Keratinocyte (primary cell): ENCODE results near the gene JAZF1. TPM values are rescaled to one million over a fixed set of nuclear protein-coding genes. Genes with fewer than 3 reads are reported as not detected.

Experiments used
- DNase-seq: peaks from one replicate; pipeline ENCODE4 v3.0.0-alpha.2; 2011; ENCODE audit warnings: low read depth, missing footprints, low spot score
- FAIRE-seq: peaks from 2 replicates; lab custom pipeline; 2011; peaks lifted over from hg19 to GRCh38; lab: Jason Lieb, UNC
- H2AFZ ChIP-seq: 2 replicates; pipeline ENCODE4 v1.6.0; 2012; ENCODE audit warnings: low read length, control low read depth, inconsistent platforms; ENCODE audit not compliant: control insufficient read depth
- H3K27ac ChIP-seq: 2 replicates; pipeline ENCODE4 v1.5.1; 2011; ENCODE audit warnings: low read length; ENCODE audit not compliant: control insufficient read depth, insufficient read depth
- H3K27me3 ChIP-seq: 3 replicates; pipeline ENCODE4 v1.6.0; 2011; ENCODE audit warnings: low read length; ENCODE audit not compliant: control insufficient read depth, insufficient read depth; ENCODE audit errors: extremely low read depth
- H3K36me3 ChIP-seq, 2 experiments: 2 replicates in 1 of 2; 3 replicates in 1 of 2; pipeline ENCODE4 v1.5.1; 2011; ENCODE audit warnings: low read length in 2 of 2, mild to moderate bottlenecking in 1 of 2; ENCODE audit not compliant: control insufficient read depth in 2 of 2, insufficient read depth in 2 of 2; ENCODE audit errors: extremely low read depth in 1 of 2
- H3K4me1 ChIP-seq: 3 replicates; pipeline ENCODE4 v1.5.1; 2011; ENCODE audit warnings: low read length; ENCODE audit not compliant: control insufficient read depth, insufficient read depth; ENCODE audit errors: extremely low read depth
- H3K4me2 ChIP-seq: 3 replicates; pipeline ENCODE4 v1.6.0; 2011; ENCODE audit warnings: low read depth, low read length; ENCODE audit not compliant: control insufficient read depth, insufficient read depth; ENCODE audit errors: extremely low read depth
- H3K4me3 ChIP-seq, 3 experiments: fragments of 200-600 bp in 1 of 3; sonication (generic) in 1 of 3; 2 replicates in 2 of 3; 3 replicates in 1 of 3; pipeline ENCODE4 v1.5.1; 2011 to 2016; ENCODE audit warnings: low read length in 3 of 3, mild to moderate bottlenecking in 3 of 3, control low read depth in 2 of 3, inconsistent platforms in 1 of 3, low read depth in 1 of 3, mixed read lengths in 1 of 3, mixed run types in 1 of 3, moderate library complexity in 1 of 3; ENCODE audit not compliant: control insufficient read depth in 2 of 3, insufficient read depth in 2 of 3; ENCODE audit errors: extremely low read depth in 1 of 3
- H3K79me2 ChIP-seq: 2 replicates; pipeline ENCODE4 v1.6.0; 2012; ENCODE audit warnings: low read length; ENCODE audit not compliant: control insufficient read depth, insufficient read depth
- H3K9ac ChIP-seq: 3 replicates; pipeline ENCODE4 v1.6.0; 2011; ENCODE audit warnings: low read length; ENCODE audit not compliant: control insufficient read depth, insufficient read depth; ENCODE audit errors: extremely low read depth
- H3K9me1 ChIP-seq: 3 replicates; pipeline ENCODE4 v1.6.0; 2011; ENCODE audit warnings: low read length; ENCODE audit not compliant: control insufficient read depth, insufficient read depth; ENCODE audit errors: extremely low read depth
- H3K9me3 ChIP-seq: 2 replicates; pipeline ENCODE4 v1.5.1; 2012; ENCODE audit warnings: low read depth, low read length; ENCODE audit not compliant: control insufficient read depth
- H4K20me1 ChIP-seq: 3 replicates; pipeline ENCODE4 v1.6.0; 2011; ENCODE audit warnings: low read length; ENCODE audit not compliant: control insufficient read depth, insufficient read depth; ENCODE audit errors: extremely low read depth
- EZH2 ChIP-seq: IDR thresholded peaks from one replicate; pipeline ENCODE4 v1.6.1; 2012; ENCODE audit warnings: inconsistent platforms, mild to moderate bottlenecking, low read length, moderate library complexity
- dilution Hi-C: fragments of 300-500 bp; cut with MboI; formaldehyde crosslinking; loops from one replicate; pipeline ENCODE4 v1.7.0; 2020; ENCODE audit warnings: low sequenced_read_pairs; ENCODE audit not compliant: extremely low pct_ligation_motif_present
- polyA plus RNA-seq, 5 experiments: library from polyadenylated mRNA; depleted of rRNA in 3 of 5; stranded (reverse) in 3 of 5; stranded (forward) in 1 of 5; unstranded in 1 of 5; fragments of >200 nt; gene quantifications; 1 replicate in 1 of 5; 2 replicates in 3 of 5; 3 replicates in 1 of 5; pipeline versions ENCODE4 v1.2.1 to v1.2.3, GENCODE V29; 2011 to 2012; ENCODE audit warnings: missing spikeins in 2 of 5, low read depth in 1 of 5, low replicate concordance in 1 of 5
- TF ChIP-seq, protein P1 (sequence below), 3 experiments: IDR thresholded peaks in 1 of 3; conservative IDR thresholded peaks in 1 of 3; optimal IDR thresholded peaks in 1 of 3; 2 replicates in 2 of 3; 3 replicates in 1 of 3; pipeline versions ENCODE3 to v1.5.1; 2011; ENCODE audit warnings: low read length in 3 of 3, mild to moderate bottlenecking in 3 of 3, moderate library complexity in 2 of 3, control low read depth in 1 of 3, inconsistent platforms in 1 of 3; ENCODE audit not compliant: insufficient read depth in 2 of 3; ENCODE audit errors: extremely low read depth in 1 of 3

The JAZF1 gene
- polyA plus RNA-seq, 1 donor (not counting 4 experiments of a cell fraction or from before 2014, with no cell fraction given): 2.5 TPM

DNA sequence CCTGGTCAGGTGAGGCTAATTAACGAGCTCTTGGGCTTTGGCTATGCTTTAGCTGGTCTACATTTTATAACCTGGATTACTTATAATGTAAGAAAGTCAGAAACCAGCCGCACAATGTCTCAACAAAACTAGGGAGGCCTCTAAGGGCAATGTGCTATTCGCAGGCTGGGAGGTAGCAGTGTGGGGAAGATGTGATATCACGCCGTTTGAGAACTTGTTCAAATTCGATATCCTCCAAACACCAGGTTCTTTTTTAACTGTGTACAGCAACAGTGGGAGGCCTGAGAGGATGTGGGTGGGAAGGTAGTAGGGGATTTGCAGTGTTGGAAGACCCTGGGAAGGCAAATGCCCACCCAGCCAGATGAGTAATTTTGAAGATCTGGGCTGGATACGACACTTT, 184.5 kb downstream of the JAZF1 start:
- FAIRE-seq: no peak
- H3K4me2 ChIP-seq: no peak overlapping the region
- H3K4me1 ChIP-seq: no peaks in the 10 kb centered on the region
- no peak for DNase-seq
- no peak overlapping the region for H3K9ac ChIP-seq
- dilution Hi-C loops: no loop called here
- H4K20me1 ChIP-seq: no peaks in the 10 kb centered on the region
- no peaks in the 10 kb centered on the region for H3K36me3 ChIP-seq
- no peaks in the 10 kb centered on the region for H3K27me3 ChIP-seq
- no peaks in the 10 kb centered on the region for H3K9me1 ChIP-seq
- TF ChIP-seq EZH2: no peak
- TF ChIP-seq, protein P1, sequence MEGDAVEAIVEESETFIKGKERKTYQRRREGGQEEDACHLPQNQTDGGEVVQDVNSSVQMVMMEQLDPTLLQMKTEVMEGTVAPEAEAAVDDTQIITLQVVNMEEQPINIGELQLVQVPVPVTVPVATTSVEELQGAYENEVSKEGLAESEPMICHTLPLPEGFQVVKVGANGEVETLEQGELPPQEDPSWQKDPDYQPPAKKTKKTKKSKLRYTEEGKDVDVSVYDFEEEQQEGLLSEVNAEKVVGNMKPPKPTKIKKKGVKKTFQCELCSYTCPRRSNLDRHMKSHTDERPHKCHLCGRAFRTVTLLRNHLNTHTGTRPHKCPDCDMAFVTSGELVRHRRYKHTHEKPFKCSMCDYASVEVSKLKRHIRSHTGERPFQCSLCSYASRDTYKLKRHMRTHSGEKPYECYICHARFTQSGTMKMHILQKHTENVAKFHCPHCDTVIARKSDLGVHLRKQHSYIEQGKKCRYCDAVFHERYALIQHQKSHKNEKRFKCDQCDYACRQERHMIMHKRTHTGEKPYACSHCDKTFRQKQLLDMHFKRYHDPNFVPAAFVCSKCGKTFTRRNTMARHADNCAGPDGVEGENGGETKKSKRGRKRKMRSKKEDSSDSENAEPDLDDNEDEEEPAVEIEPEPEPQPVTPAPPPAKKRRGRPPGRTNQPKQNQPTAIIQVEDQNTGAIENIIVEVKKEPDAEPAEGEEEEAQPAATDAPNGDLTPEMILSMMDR (optimal IDR thresholded peaks at IDR 0.05 in 1 of 3, IDR thresholded peaks at IDR 0.05 in 1 of 3, conservative IDR thresholded peaks at IDR 0.05 in 1 of 3; ENCODE audit: extremely low read depth in 1 of 3, insufficient read depth in 2 of 3, low read length in 3 of 3): no peak
- no peak overlapping the region for H2AFZ ChIP-seq
- no peaks in the 10 kb centered on the region for H3K79me2 ChIP-seq
- no peak overlapping the region for H3K27ac ChIP-seq
- H3K9me3 ChIP-seq: no peaks in the 10 kb centered on the region
- no peak overlapping the region for H3K4me3 ChIP-seq

DNA sequence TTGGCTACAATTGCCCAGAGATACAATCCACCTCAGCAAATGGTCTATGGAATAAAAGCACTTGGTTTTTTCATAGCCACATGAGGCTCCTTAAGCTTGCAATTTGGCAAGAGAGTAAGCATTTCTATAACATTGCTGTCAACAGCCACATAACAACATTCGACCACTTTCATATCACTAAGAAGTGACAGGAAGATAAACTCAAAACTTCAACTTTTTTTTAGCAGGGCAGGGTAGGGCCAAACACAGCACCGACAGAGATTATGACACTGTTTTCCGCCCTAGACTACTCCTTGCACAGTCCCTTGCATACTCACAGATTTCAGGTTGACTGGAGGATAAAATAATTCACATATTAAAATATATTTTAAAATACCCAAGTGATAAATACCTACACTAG, 185.4 kb downstream of the JAZF1 start:
- no peaks in the 10 kb centered on the region for H3K9me3 ChIP-seq
- no peak overlapping the region for H3K27ac ChIP-seq
- TF ChIP-seq, protein P1 (optimal IDR thresholded peaks at IDR 0.05 in 1 of 3, IDR thresholded peaks at IDR 0.05 in 1 of 3, conservative IDR thresholded peaks at IDR 0.05 in 1 of 3; ENCODE audit: extremely low read depth in 1 of 3, insufficient read depth in 2 of 3, low read length in 3 of 3): no peak
- no peak for TF ChIP-seq EZH2
- no peak overlapping the region for H3K4me2 ChIP-seq
- H3K79me2 ChIP-seq: no peaks in the 10 kb centered on the region
- DNase-seq: no peak
- no peak for FAIRE-seq
- H3K36me3 ChIP-seq: no peaks in the 10 kb centered on the region
- no peaks in the 10 kb centered on the region for H3K27me3 ChIP-seq
- H3K4me3 ChIP-seq: no peak overlapping the region
- H4K20me1 ChIP-seq: no peaks in the 10 kb centered on the region
- no peak overlapping the region for H3K9ac ChIP-seq
- dilution Hi-C loops: no loop called here
- H3K4me1 ChIP-seq: no peaks in the 10 kb centered on the region
- H2AFZ ChIP-seq: no peak overlapping the region
- no peaks in the 10 kb centered on the region for H3K9me1 ChIP-seq
